Esophagus squamous epithelium (tissue), 5 donors: Measurements from ENCODE around the gene MAEA. TPM values are rescaled to one million over a fixed set of nuclear protein-coding genes. Genes with fewer than 3 reads are reported as not detected.

ENCODE experiments used
- DNase-seq: peaks from one replicate; lab custom pipeline; 2025; lab: John Stamatoyannopoulos, UW
- H3K27ac ChIP-seq, 4 donors: fragments of 200-600 bp; sonication (generic); one replicate each; pipeline ENCODE4 v1.5.1; 2016 to 2019; ENCODE audit warnings: mild to moderate bottlenecking in 1 of 4
- H3K27me3 ChIP-seq, 4 donors: fragments of 200-600 bp; sonication (generic); 1 replicate in 3 of 4; 2 replicates in 1 of 4; pipeline versions ENCODE4 v1.5.1 to v1.6.0; 2017 to 2021; ENCODE audit warnings: antibody characterized with exemption in 1 of 4
- H3K36me3 ChIP-seq, 3 donors: fragments of 200-600 bp; sonication (generic); one replicate each; pipeline ENCODE4 v1.5.1; 2016 to 2019
- H3K4me1 ChIP-seq, 3 donors: fragments of 200-600 bp; sonication (generic); one replicate each; pipeline ENCODE4 v1.5.1; 2017 to 2019
- H3K4me3 ChIP-seq, 4 donors: fragments of 200-600 bp; sonication (generic); 1 replicate in 3 of 4; 2 replicates in 1 of 4; pipeline ENCODE4 v1.5.1; 2016 to 2019; ENCODE audit warnings: mild to moderate bottlenecking in 2 of 4, moderate library complexity in 1 of 4
- H3K9me3 ChIP-seq, 3 donors: fragments of 200-600 bp; sonication (generic); one replicate each; pipeline ENCODE4 v1.5.1; 2016 to 2019
- CTCF ChIP-seq, 6 experiments: fragments of 450-650 bp in 4 of 6; fragments of 200-600 bp in 2 of 6; sonication (generic) in 2 of 6; IDR thresholded peaks; one replicate each; pipeline ENCODE4 v1.5.1; 2016 to 2019; ENCODE audit warnings: antibody characterized with exemption in 6 of 6, mild to moderate bottlenecking in 4 of 6, moderate library complexity in 4 of 6
- POLR2A ChIP-seq, 4 donors: fragments of 450-650 bp; IDR thresholded peaks; one replicate each; pipeline ENCODE4 v1.6.1; 2017; ENCODE audit warnings: antibody characterized with exemption in 4 of 4, mild to moderate bottlenecking in 4 of 4, moderate library complexity in 3 of 4
- WGBS, 2 donors: methylation state at CpG; one replicate each; pipeline ENCODE4 v1.1.5; 2018; 5-methylcytosine and 5-hydroxymethylcytosine counted together
- intact Hi-C: fragments of 100-400 bp; cut with DNase I; formaldehyde crosslinking; loops from one replicate; pipeline ENCODE4 v1.15.0; 2022
- total RNA-seq, 4 donors: library from RNA; depleted of rRNA; stranded (reverse); fragments of >200 nt; gene quantifications; one replicate each; pipeline ENCODE4 v1.1.0, GENCODE V29; 2016
- donor health status: DM: yes; HTN: yes; CAD: no.

MAEA gene
- total RNA-seq, 4 donors from 2014 or later = 56.6 to 78.7 (median 67.5) TPM

GRCh38 chr4:1383728-1384591 lies 94.3 kb downstream of the MAEA start:
- H3K4me1 ChIP-seq = no peaks in the 10 kb centered on the region
- DNase-seq = no peak
- H3K4me3 ChIP-seq = no peak overlapping the region
- 93 to 94% methylated on average over 8 to 29 of the region's 34 CpGs for WGBS, 2 donors
- intact Hi-C loops = no loop called here
- peaks cover 0 to 89% (median 28%) of the 10 kb centered on the region in 3 donors for H3K36me3 ChIP-seq
- H3K27ac ChIP-seq = no peak overlapping the region
- H3K27me3 ChIP-seq = no peaks in the 10 kb centered on the region
- H3K9me3 ChIP-seq = peaks cover 0 to 7% (median 0%) of the 10 kb centered on the region in 3 donors
- no peak for TF ChIP-seq POLR2A (IDR thresholded peaks at IDR 0.05)
- TF ChIP-seq CTCF (IDR thresholded peaks at IDR 0.05) = no peak

GRCh38 chr4:1384675-1385372 lies 95.1 kb downstream of the MAEA start:
- DNase-seq = no peak
- WGBS, 2 donors = 93% methylated on average over 2 of the region's 16 CpGs; no CpG with 5 or more reads in 1 of the 2 donors
- no peak overlapping the region for H3K27ac ChIP-seq
- H3K27me3 ChIP-seq = no peaks in the 10 kb centered on the region
- H3K9me3 ChIP-seq = peaks cover 0 to 11% (median 0%) of the 10 kb centered on the region in 3 donors
- H3K4me1 ChIP-seq = no peaks in the 10 kb centered on the region
- no peak overlapping the region for H3K4me3 ChIP-seq
- TF ChIP-seq CTCF (IDR thresholded peaks at IDR 0.05) (no peak), POLR2A (IDR thresholded peaks at IDR 0.05) (no peak)
- peaks cover 0 to 97% (median 28%) of the 10 kb centered on the region in 3 donors for H3K36me3 ChIP-seq
- intact Hi-C loops = no loop called here

GRCh38 chr4:1385373-1386340 lies 96.0 kb downstream of the MAEA start:
- Histone ChIP-seq H3K9me3 (peaks cover 0 to 11% (median 0%) of the 10 kb centered on the region in 3 donors), H3K4me3 (no peak overlapping the region), H3K27ac (no peak overlapping the region), H3K36me3 (peaks cover 0 to 89% (median 28%) of the 10 kb centered on the region in 3 donors), H3K4me1 (no peaks in the 10 kb centered on the region), H3K27me3 (no peaks in the 10 kb centered on the region)
- intact Hi-C loops = no loop called here
- DNase-seq = no peak
- no peak for TF ChIP-seq CTCF (IDR thresholded peaks at IDR 0.05)
- TF ChIP-seq POLR2A (IDR thresholded peaks at IDR 0.05) = no peak
- WGBS, 2 donors = 92 to 93% methylated on average over 2 to 15 of the region's 44 CpGs

Other genes with a start within 250 kb of the MAEA start
- gene RNF212, start 176.3 kb upstream of the MAEA start, total RNA-seq = 1 to 10 TPM in 2 of 4 donors, under 1 TPM in 2; 0.53 to 6.3 (median 1.9) TPM
- gene SPON2, start 117.3 kb upstream of the MAEA start, total RNA-seq = 10 to 100 TPM; 14.5 to 53.4 (median 21.3) TPM
- 100 to 1,000 TPM in 3 of 4 donors, 10 to 100 TPM in 1; 72.2 to 121 (median 113) TPM for gene CTBP1, start 40.8 kb upstream of the MAEA start, total RNA-seq
- gene UVSSA, start 57.3 kb downstream of the MAEA start, total RNA-seq = 10 to 100 TPM in 3 of 4 donors, 1 to 10 TPM in 1; 7.2 to 12.8 (median 11.5) TPM
- gene NKX1-1, start 116.6 kb downstream of the MAEA start, total RNA-seq = not detected